HG03064 (cell line): ENCODE results near the gene SLC9A9.
"Not testable (repeated sequence)": the region's sequence is repeated elsewhere in the genome, so short reads cannot be mapped to it uniquely, and the experiment has no call there.

Experiments used
- ATAC-seq: cut with Tn5 transposase; IDR thresholded peaks from one replicate; pipeline ENCODE4 v1.9.1; 2021; ENCODE audit warnings: low read depth; ENCODE audit not compliant: unreplicated experiment

Gene SLC9A9

GRCh38 chr3:143433787-143434378 is 414.4 kb downstream of the SLC9A9 start:
- no peak for ATAC-seq

GRCh38 chr3:143431298-143431697 is 417.0 kb downstream of the SLC9A9 start:
- ATAC-seq = not testable (repeated sequence)

- no peak for ATAC-seq
Observed at GRCh38 chr3:143430568-143430967, 417.7 kb downstream of the SLC9A9 start.

DNA sequence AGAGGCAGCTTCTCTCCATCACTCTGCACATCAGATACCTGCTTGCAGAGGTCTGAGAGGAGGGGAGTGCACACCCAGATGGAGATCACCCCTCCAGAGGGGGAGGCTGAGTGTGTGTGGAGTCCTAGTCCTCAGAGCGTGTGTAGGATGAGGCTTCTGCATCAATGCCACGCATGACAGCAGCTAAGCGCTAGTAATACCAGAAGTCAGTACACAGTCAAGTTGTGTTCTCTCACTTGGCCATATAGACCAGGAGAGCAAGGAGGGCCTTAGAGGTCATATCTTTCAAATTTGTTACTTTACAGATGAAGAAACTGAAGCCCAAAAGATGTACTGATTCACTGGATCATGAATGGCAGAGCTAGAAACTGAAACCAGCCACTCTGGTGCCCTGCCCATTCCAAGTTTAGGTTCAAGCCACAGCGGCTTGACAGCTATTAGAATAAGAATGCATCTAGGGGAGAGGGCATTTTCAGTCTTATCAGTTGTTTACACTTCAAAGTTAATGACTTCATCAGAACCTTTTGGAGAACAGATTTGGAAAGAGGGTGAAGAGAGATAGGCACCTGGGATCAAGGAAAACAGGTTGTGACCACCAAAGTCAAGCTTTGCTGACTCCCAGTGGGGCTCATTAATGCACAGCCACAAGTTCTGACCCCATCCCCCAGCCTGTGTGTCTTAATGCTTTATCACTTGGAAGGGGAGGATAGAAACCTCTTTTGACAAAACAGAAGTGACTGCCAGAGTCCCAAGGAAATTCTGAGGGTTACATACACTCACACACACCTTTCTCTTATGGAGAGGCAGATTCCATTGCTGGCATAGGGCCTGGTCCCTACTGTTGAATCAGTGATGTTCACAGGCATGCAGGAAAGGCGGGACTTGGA is 418.4 kb downstream of the SLC9A9 start:
- no peak for ATAC-seq

DNA sequence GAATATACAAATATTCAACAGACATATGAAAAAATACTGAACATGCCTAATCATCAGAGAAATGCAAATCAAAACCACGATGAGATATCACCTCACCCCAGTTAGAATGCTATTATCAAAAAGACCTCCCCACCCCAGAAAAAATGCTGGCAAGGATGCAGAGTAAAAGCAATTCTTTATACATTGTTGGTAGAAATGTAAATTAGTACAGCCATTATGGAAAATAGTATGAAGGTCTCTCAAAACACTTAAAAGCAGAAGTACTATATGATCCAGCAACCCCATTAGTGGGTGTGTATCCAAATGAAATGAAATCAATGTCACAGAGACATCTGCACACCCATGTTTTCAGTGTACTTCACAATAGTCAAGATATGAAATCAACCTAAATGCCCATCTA is 420.0 kb downstream of the SLC9A9 start:
- ATAC-seq = no peak

DNA sequence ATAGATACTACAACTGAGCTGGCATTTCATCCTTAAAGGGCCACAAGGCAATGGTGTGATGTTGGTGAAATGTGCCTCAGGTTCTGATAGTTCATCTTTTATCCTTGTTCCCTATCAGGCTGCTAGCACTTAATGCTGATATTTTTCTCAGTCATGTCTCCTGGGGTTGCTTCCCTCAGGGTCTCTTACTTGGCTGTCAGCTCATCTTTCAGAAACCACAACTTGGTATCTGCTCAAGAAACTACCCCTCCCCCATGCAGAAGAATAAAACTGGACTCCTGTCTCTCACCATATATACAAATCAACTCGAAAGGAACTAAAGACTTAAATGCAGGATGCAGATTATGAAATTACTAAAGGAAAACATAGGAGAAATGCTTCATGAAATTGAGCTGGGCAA is 420.6 kb downstream of the SLC9A9 start:
- no peak for ATAC-seq

DNA sequence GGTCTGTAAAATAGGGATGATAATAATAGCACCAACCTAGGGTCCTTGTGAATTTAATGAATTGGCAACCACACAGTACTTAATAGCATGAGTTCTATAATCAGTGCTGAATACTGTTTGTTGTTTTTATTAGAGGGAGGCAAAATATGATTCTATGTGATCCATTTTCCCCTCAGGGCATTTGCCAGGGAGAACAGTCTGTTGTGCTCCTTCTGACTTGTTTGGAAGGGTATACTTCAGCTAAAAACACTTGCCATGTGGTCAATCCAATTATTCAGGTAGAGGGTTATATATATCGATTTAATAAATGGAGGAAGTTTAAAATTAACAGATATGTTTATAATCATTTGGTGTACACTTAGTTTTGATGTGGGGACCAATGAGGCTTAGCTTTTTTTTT is 423.4 kb downstream of the SLC9A9 start:
- no peak for ATAC-seq

DNA sequence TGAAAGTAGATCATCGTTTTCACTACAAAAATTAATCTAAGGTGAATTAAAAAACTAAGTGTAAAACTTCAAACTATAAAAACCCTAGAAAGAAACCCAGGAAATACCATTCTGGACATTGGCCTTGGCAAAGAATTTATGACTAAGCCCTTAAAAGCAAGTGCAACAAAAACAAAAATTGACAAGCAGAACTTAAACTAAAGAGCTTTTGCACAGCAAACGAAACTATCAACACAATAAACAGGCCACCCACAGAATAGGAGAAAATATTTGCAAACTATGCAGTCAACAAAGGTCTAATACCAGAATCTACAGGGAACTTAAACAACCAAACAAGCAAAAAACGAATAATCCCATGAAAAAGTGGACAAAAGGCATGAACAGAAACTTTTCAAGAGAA is 426.7 kb downstream of the SLC9A9 start:
- no peak for ATAC-seq

GRCh38 chr3:143419611-143420010 is 428.7 kb downstream of the SLC9A9 start:
- no peak for ATAC-seq

DNA sequence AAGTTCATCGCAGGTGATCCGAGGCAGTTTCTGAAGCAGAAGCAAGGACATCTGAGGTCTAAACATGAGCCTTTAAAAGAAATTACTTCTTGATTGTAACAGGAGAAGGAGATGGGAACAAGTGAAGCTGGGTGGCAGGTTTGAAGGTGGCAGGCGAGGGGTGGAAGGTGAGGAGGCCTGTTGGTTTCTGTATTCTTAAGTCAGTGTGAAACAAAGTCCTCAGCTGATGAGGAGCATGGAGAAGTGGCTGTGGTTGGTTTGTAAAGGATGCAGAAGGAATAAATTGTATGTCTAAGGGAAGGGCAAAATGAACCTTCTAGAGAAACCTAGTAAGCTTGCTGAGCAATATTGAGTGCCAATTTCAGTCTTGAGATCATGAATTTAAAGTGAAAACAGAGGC is 429.9 kb downstream of the SLC9A9 start:
- ATAC-seq = no peak

- ATAC-seq = no peak
Observed at GRCh38 chr3:143416229-143416628, 432.0 kb downstream of the SLC9A9 start.

DNA sequence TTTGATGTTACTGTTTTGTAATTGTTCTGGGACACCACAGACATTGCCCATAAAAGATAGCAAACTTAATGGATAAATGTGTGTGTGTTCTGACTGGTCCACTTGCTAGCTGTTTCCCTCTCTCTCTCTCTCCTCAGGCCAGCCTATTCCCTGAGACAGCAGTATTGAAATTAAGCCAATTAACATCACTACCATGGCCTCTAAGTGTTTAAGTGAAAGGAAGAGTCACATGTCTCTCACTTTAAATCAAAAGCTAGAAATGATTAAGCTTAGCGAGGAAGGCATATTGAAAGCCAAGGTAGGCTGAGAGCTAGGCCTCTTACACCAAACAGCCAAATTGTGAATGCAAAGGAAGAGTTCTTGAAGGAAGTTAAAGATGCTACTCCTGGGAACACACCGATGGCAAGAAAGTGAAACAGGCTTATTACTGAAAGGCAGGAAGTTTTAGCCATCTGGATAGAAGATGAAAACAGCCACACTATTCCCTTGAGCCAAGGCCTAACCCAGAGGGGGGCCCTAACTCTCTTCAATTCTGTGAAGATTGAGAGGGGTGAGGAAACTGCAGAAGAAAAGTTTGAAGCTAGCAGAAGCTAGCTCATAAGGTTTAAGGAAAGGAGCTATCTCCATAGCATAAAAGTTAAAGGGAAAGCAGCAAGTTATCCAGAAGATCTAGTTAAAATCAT is 433.6 kb downstream of the SLC9A9 start:
- no peak for ATAC-seq

GRCh38 chr3:143413372-143413771 is 434.9 kb downstream of the SLC9A9 start:
- ATAC-seq = no peak

GRCh38 chr3:143412084-143412483 is 436.2 kb downstream of the SLC9A9 start:
- no peak for ATAC-seq

DNA sequence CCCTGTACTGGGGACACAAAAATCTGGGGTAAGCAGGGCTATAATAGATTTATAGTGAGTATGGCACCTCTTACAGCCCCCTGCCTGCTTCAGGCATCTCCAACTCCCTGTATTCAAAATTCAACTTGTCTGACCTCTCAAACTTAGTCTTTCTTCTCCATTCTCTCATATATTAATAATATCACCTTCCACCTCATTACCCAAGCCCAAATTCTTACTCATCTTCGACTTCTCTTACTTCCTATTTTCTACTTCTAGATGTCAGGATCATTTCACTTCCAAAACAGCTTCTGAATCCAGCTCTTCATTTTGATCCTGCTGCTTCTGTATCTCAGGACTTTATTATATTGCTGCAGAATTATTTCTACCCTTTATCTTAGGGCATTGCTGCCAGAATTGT is 438.0 kb downstream of the SLC9A9 start:
- ATAC-seq = no peak

- ATAC-seq = no peak
Observed at GRCh38 chr3:143408771-143409170, 439.5 kb downstream of the SLC9A9 start.

DNA sequence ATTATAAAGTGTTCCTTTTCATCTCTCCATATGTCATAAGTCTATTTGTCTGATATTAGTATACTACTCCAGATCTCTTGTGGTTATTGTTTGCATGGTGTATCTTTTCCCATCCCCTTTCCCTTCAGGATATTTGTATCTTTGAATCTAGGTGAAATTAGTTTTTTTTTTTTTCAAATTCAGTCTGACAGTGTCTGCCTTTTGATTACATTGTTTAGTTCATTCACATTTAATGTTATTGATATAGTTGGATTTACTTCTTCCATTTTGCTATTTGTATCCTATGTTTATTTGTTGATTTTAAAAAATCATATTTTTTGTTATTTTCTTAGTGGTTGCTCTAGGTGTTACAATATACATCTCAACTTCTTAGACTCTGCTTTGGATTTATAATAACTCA is 445.7 kb downstream of the SLC9A9 start:
- no peak for ATAC-seq

GRCh38 chr3:143396790-143397189 is 451.5 kb downstream of the SLC9A9 start:
- ATAC-seq = no peak

GRCh38 chr3:143389388-143389787 is 458.9 kb downstream of the SLC9A9 start:
- no peak for ATAC-seq

DNA sequence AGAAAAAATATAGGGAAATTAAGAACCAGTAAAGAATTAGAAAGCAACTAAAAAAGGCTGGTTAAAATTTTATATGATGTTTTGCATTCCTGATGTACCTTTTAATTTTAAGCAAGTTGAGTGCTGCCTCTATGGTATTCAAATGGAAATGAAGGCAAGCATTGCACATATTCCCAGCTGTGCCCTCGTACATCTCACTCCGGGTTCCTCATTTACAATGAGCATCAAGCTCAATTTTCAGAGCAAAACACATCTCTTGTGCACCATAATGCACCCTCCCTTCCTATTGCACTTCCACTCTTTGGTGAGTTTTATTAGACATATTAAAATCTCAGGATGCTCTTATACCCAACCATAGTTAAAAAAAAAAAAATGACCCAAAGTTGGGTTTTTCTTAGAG is 460.8 kb downstream of the SLC9A9 start:
- ATAC-seq = no peak

- no peak for ATAC-seq
Observed at GRCh38 chr3:143384076-143384475, 464.2 kb downstream of the SLC9A9 start.

GRCh38 chr3:143383421-143383820 is 464.8 kb downstream of the SLC9A9 start:
- ATAC-seq = no peak
